Measurements from ENCODE around the gene ADAMTS2.

The ADAMTS2 gene

GRCh38 chr5:179309383-179309670 lies 35.9 kb downstream of the ADAMTS2 start:
- DNase-seq: no peak

GRCh38 chr5:179308563-179309382 lies 36.5 kb downstream of the ADAMTS2 start:
- no peak for DNase-seq

GRCh38 chr5:179307931-179308471 lies 37.3 kb downstream of the ADAMTS2 start:
- no peak for DNase-seq

- no peak for DNase-seq
These were observed 38.1 kb downstream of the ADAMTS2 start for GRCh38 chr5:179307013-179307800.

- no peak for DNase-seq
These were observed 38.9 kb downstream of the ADAMTS2 start for GRCh38 chr5:179306191-179307012.

- no peak for DNase-seq
These were observed 40.4 kb downstream of the ADAMTS2 start for GRCh38 chr5:179304871-179305270.

- no peak for DNase-seq
These were observed 40.8 kb downstream of the ADAMTS2 start for GRCh38 chr5:179304466-179304865.

- DNase-seq: no peak
These were observed 41.6 kb downstream of the ADAMTS2 start for GRCh38 chr5:179303451-179304200.

- no peak for DNase-seq
These were observed 42.6 kb downstream of the ADAMTS2 start for GRCh38 chr5:179302499-179303185.

- DNase-seq: no peak
These were observed 43.5 kb downstream of the ADAMTS2 start for GRCh38 chr5:179301796-179302195.

- DNase-seq: no peak
These were observed 43.9 kb downstream of the ADAMTS2 start for GRCh38 chr5:179301376-179301775.

- DNase-seq: no peak
These were observed 44.6 kb downstream of the ADAMTS2 start for GRCh38 chr5:179300581-179301180.

- no peak for DNase-seq
These were observed 46.9 kb downstream of the ADAMTS2 start for GRCh38 chr5:179298181-179298993.

- DNase-seq: no peak
These were observed 47.6 kb downstream of the ADAMTS2 start for GRCh38 chr5:179297486-179298180.

- DNase-seq: no peak
These were observed 48.2 kb downstream of the ADAMTS2 start for GRCh38 chr5:179297026-179297425.

- no peak for DNase-seq
These were observed 49.0 kb downstream of the ADAMTS2 start for GRCh38 chr5:179296150-179296821.

GRCh38 chr5:179295778-179296149 lies 49.5 kb downstream of the ADAMTS2 start:
- DNase-seq: no peak

- no peak for DNase-seq
These were observed 50.1 kb downstream of the ADAMTS2 start for GRCh38 chr5:179294891-179295777.

Measured in NCI-H526 treated with DMSO at 0.1 percent for 48 hours (cell line).